GM12878 (cell line): ENCODE measurements around the gene GCDH. TPM values are rescaled to one million over a fixed set of nuclear protein-coding genes. Genes with fewer than 3 reads are reported as not detected.
A peak's percentile ranks its signal among the peaks of the same experiment; 100 is the strongest.

Source experiments
- CREM ChIP-seq: IDR thresholded peaks from 2 replicates; pipeline ENCODE4 v1.6.1; 2014; ENCODE audit warnings: antibody characterized with exemption, low read depth
- DPF2 ChIP-seq: fragments of 450-650 bp; IDR thresholded peaks from 2 replicates; pipeline ENCODE4 v1.6.1; 2017; ENCODE audit warnings: mild to moderate bottlenecking
- IKZF1 ChIP-seq: fragments of 450-650 bp; conservative IDR thresholded peaks from 2 replicates; pipeline ENCODE4 v1.6.1; 2017; ENCODE audit warnings: antibody characterized with exemption, mild to moderate bottlenecking
- NFXL1 ChIP-seq: fragments of 450-650 bp; IDR thresholded peaks from 2 replicates; pipeline ENCODE4 v1.6.1; 2017; ENCODE audit warnings: antibody characterized with exemption, mild to moderate bottlenecking, borderline replicate concordance
- NKRF ChIP-seq: fragments of 450-650 bp; conservative IDR thresholded peaks from 2 replicates; pipeline ENCODE4 v1.6.1; 2017; ENCODE audit warnings: mild to moderate bottlenecking, moderate library complexity
- PBX3 ChIP-seq: IDR thresholded peaks from 2 replicates; pipeline ENCODE4 v1.6.1; 2011; ENCODE audit warnings: mild to moderate bottlenecking, low read depth, low read length, moderate library complexity; ENCODE audit not compliant: insufficient replicate concordance
- POLR2AphosphoS5 ChIP-seq: IDR thresholded peaks from 2 replicates; pipeline ENCODE4 v1.6.1; 2011; ENCODE audit warnings: mild to moderate bottlenecking, low read length, inconsistent platforms
- RCOR1 ChIP-seq: conservative IDR thresholded peaks from 2 replicates; pipeline ENCODE4 v1.6.1; 2012; ENCODE audit warnings: low read depth, low read length, improper control_type of control experiment
- RELA ChIP-seq: fragments of 450-650 bp; IDR thresholded peaks from 2 replicates; pipeline ENCODE4 v1.8.0; 2014; ENCODE audit warnings: borderline replicate concordance; ENCODE audit not compliant: partially characterized antibody
- RUNX3 ChIP-seq: IDR thresholded peaks from 2 replicates; pipeline ENCODE4 v1.6.1; 2012; ENCODE audit warnings: low read length, inconsistent platforms
- SKIL ChIP-seq: fragments of 450-650 bp; IDR thresholded peaks from 2 replicates; pipeline ENCODE4 v1.6.1; 2017; ENCODE audit warnings: mild to moderate bottlenecking, low read depth, inconsistent platforms; ENCODE audit not compliant: poor library complexity, severe bottlenecking
- SMARCA5 ChIP-seq: fragments of 450-650 bp; IDR thresholded peaks from 2 replicates; pipeline ENCODE4 v1.6.1; 2017; ENCODE audit warnings: mild to moderate bottlenecking
- ZNF687 ChIP-seq: fragments of 450-650 bp; IDR thresholded peaks from 2 replicates; pipeline ENCODE4 v1.6.1; 2017; ENCODE audit warnings: mild to moderate bottlenecking, moderate library complexity
- polyA plus RNA-seq, 11 experiments: library from polyadenylated mRNA; depleted of rRNA in 4 of 11; unstranded in 6 of 11; stranded (reverse) in 5 of 11; fragments of >200 nt; fragmentation: Nextera tagmentation in 4 of 11; fragmentation: Illumina TruSeq in 1 of 11; extraction: Ambion mirVana in 4 of 11; extraction: Trizol in 1 of 11; gene quantifications; 1 replicate in 1 of 11; 2 replicates in 10 of 11; pipeline versions ENCODE4 v1.2.1 to v1.2.3, GENCODE V29; 2011 to 2016; ENCODE audit warnings: inconsistent platforms in 2 of 11, missing spikeins in 2 of 11, low read depth in 1 of 11
- total RNA-seq, 4 experiments: library from RNA; depleted of rRNA in 3 of 4; stranded (reverse); fragments of >200 nt in 3 of 4; fragmentation: Illumina TruSeq in 1 of 4; extraction: Trizol in 1 of 4; gene quantifications; 2 replicates each; pipeline versions ENCODE4 v1.2.1 to v1.2.3, GENCODE V29; 2013 to 2021

GCDH gene
- total and polyA plus RNA-seq, 10 of the 15 experiments (the other 5 are each of a cell fraction or from before 2014, with no cell fraction given) = 4.2 to 69.4 (median 39.7) TPM

- 0 out of 2 replicates have a peak, but pooled peaks have one; percentile 6 for TF ChIP-seq NKRF
- peak; percentile 42 for TF ChIP-seq SKIL
- TF ChIP-seq RCOR1 = no peak
- 0 out of 2 replicates have a peak, but pooled peaks have one; percentile 18 for TF ChIP-seq DPF2
- TF ChIP-seq PBX3 = no peak
- no peak for TF ChIP-seq CREM
- TF ChIP-seq ZNF687 = 0 out of 2 replicates have a peak, but pooled peaks have one; percentile 25
- peak; percentile 58 for TF ChIP-seq IKZF1
- TF ChIP-seq RUNX3 = no peak
- 0 out of 2 replicates have a peak, but pooled peaks have one; percentile 5 for TF ChIP-seq SMARCA5
- TF ChIP-seq NFXL1 = peak; percentile 69; the same call in 1 of the 2 replicates
- peak; percentile 48 for TF ChIP-seq POLR2AphosphoS5
- TF ChIP-seq RELA = no peak
Observed at GRCh38 chr19:12938779-12939601, 48.0 kb downstream of the GCDH start (continued).
